ENCODE data around the gene FRMD7.
"Not testable (repeated sequence)": the region's sequence is repeated elsewhere in the genome, so short reads cannot be mapped to it uniquely, and the experiment has no call there.

FRMD7 gene

DNA sequence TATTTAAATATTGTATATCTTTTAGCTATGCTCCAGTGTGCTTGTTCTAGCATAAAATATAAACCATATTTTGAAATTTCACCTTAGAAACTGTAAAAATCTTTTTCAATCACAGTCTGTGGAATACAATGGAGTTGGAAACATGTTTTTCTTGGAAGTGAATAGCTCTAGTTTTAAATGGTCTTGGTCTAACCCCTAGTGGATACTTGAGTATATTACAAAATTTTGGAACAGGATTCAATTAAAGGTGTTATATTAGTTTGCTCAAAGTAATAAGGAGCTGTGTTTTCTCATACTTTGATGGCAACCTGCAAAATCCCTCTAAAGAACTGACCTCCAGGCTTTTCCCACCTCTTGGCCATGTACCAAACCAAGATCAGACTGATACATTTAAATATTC, 56.6 kb downstream of the FRMD7 start:
- H3K4me3 ChIP-seq (ENCODE audit: low read length), result no peak overlapping the region
- no peak for TF ChIP-seq ZNF274 (IDR thresholded peaks at IDR 0.05; ENCODE audit: low read depth, low read length)

- H3K4me3 ChIP-seq (ENCODE audit: low read length), result no peak overlapping the region
- TF ChIP-seq ZNF274 (IDR thresholded peaks at IDR 0.05; ENCODE audit: low read depth, low read length), result no peak
Observed at GRCh38 chrX:132068405-132068804, 59.4 kb downstream of the FRMD7 start.

DNA sequence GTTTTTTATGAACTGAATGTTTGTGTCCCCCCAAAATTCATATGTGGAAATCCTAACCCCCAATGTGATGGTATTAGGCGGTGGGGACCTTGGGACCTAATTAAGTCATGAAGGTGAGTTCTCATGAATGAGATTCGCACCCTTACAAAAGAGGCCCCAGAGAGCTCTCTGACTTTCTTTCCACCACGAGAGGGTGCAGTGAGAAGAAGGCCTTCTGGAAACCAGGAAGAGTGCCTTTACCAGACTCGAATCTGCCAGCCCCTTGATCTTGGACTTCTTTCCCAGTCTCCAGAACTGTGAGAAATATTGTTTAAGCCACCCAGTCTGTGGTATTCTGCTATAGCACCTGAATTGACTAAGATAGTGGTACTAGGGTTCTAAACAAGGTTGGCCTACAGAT, 64.0 kb downstream of the FRMD7 start:
- no peak for TF ChIP-seq ZNF274 (IDR thresholded peaks at IDR 0.05; ENCODE audit: low read depth, low read length)
- no peak overlapping the region for H3K4me3 ChIP-seq (ENCODE audit: low read length)

GRCh38 chrX:132063334-132063733, 64.5 kb downstream of the FRMD7 start:
- no peak for TF ChIP-seq ZNF274 (IDR thresholded peaks at IDR 0.05; ENCODE audit: low read depth, low read length)

DNA sequence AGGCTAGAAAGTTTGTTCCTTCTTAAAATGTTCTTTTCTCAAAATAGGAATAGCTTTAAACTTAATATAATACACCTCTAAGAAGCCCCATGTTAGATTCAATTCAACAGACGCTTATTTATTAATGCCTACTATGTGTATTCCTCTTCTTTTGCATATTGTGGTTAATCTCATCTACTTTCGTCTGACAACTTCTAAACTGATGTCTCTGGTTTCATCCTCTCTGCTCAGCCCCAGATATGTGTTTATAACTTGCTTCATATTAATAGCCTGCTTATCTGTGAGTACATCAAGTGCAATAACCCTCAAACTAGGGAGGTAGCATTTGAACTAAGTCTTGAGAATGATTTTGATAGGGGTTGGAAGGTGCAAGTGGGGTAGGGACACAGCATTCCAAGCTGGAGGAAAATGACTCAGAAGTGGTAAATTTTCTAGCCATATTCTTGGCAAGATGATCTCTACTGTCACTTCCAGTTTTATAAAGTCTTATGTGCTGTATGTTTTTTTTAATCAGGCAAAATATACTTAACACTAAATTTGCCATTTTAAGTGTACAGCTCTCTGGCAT, 67.8 kb downstream of the FRMD7 start:
- TF ChIP-seq ZNF274 (IDR thresholded peaks at IDR 0.05; ENCODE audit: low read depth, low read length), result no peak
- no peak overlapping the region for H3K4me3 ChIP-seq (ENCODE audit: low read length)

More at GRCh38 chrX:132063334-132063733, 64.5 kb downstream of the FRMD7 start:
- no peak overlapping the region for H3K4me3 ChIP-seq (ENCODE audit: low read length)

GRCh38 chrX:132058975-132059374, 68.8 kb downstream of the FRMD7 start:
- TF ChIP-seq ZNF274 (IDR thresholded peaks at IDR 0.05; ENCODE audit: low read depth, low read length), result no peak
- no peak overlapping the region for H3K4me3 ChIP-seq (ENCODE audit: low read length)

DNA sequence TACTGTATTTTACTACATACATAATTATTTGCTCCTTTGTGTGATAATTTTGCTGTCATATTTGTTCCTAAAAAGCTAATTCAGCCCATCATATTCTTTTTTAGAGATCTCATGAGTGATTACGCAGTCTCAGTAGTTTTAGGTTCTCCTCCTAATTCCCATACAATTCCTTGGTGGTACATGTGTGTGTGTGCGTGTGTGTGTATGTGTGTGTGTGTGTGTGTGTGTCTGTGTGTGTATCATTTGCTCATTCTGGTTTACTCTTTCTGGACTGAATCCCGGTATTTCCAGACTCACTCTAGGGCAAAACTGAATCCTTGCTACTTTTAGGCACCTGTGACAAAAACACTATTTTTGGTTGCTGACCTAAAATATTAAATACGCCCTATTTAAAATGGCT, 69.8 kb downstream of the FRMD7 start:
- TF ChIP-seq ZNF274 (IDR thresholded peaks at IDR 0.05; ENCODE audit: low read depth, low read length), result no peak
- H3K4me3 ChIP-seq (ENCODE audit: low read length), result no peak overlapping the region

DNA sequence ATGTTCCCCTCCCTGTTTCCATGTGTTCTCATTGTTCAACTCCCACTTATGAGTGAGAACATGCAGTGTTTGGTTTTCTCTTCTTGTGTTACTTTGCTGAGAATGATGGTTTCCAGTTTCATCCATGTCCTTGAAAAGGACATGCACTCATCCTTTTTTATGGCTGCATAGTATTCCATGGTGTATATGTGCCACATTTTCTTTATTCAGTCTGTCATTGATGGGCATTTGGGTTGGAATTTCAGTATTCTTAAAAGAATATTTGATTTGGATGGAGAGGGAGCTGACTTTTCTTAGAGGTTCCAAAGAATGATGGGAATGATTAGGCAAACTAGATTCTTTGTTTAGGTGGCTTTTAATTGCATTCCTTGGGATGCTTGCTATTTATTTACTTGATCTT, 76.0 kb downstream of the FRMD7 start:
- H3K4me3 ChIP-seq (ENCODE audit: low read length), result not testable (repeated sequence)

- no peak for TF ChIP-seq ZNF274 (IDR thresholded peaks at IDR 0.05; ENCODE audit: low read depth, low read length)
- H3K4me3 ChIP-seq (ENCODE audit: low read length), result no peak overlapping the region
Observed at GRCh38 chrX:132046533-132046932, 81.3 kb downstream of the FRMD7 start.

- H3K4me3 ChIP-seq (ENCODE audit: low read length), result no peak overlapping the region
- no peak for TF ChIP-seq ZNF274 (IDR thresholded peaks at IDR 0.05; ENCODE audit: low read depth, low read length)
Observed at GRCh38 chrX:132045456-132045855, 82.4 kb downstream of the FRMD7 start.

DNA sequence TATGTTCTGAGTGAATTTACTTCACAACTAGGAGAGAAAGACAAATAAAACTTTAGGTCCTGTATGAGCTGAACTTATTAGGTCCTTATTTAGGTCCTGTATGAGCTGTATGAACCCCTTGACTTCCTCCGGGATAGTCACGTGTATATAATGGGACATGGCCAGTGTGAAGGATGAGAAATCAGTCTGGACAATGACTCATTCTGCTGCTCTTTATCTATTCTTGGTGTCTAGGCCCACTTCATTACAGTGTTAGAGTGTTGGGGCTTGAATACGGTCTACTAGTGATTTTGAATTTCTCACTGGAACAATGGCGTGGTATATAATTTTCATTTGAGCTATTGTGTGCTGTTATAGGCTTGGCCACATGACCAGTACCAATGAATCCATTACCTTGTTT, 82.9 kb downstream of the FRMD7 start:
- no peak overlapping the region for H3K4me3 ChIP-seq (ENCODE audit: low read length)
- no peak for TF ChIP-seq ZNF274 (IDR thresholded peaks at IDR 0.05; ENCODE audit: low read depth, low read length)

DNA sequence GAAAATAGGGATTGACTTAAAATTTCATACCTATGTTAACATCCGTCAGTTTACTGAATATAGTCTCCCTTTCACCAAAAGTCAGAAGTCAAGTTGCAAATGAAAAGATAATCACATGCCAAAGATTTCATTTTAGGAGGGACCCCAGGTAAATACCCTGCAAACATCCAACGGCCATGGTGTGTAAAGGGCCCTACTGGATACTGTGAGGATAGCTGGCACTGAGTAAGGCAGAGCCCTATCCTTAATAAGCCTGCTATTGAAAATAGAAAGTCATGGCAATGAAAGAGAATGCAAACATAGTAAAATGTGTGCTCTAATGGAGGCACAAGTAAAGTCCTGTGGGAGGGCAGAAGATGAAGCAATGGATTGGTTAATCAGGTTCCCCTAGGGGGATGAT, 83.8 kb downstream of the FRMD7 start:
- TF ChIP-seq ZNF274 (IDR thresholded peaks at IDR 0.05; ENCODE audit: low read depth, low read length), result no peak
- H3K4me3 ChIP-seq (ENCODE audit: low read length), result no peak overlapping the region

DNA sequence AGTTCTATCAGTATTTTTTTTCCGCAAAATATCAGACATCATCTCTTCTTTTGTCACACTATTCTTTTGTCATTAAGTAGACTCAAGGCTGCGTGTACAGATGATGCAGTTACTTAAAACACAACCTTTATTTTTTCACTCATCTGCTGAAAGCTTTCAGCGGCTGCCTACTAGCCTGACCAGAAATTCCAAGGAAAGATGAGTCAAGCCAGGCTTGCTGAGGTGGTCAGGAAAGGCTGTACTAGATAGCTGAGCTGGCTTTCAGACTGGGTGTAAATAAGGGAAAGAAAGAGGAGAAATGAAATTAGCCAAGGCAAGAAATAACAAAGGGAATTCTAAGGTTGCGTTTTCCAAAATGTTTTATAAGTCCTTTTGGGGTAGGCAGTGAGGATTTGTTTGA, 86.8 kb downstream of the FRMD7 start:
- H3K4me3 ChIP-seq (ENCODE audit: low read length), result no peak overlapping the region
- no peak for TF ChIP-seq ZNF274 (IDR thresholded peaks at IDR 0.05; ENCODE audit: low read depth, low read length)

GRCh38 chrX:132040066-132040465, 87.8 kb downstream of the FRMD7 start:
- no peak for TF ChIP-seq ZNF274 (IDR thresholded peaks at IDR 0.05; ENCODE audit: low read depth, low read length)
- no peak overlapping the region for H3K4me3 ChIP-seq (ENCODE audit: low read length)

- H3K4me3 ChIP-seq (ENCODE audit: low read length), result no peak overlapping the region
- TF ChIP-seq ZNF274 (IDR thresholded peaks at IDR 0.05; ENCODE audit: low read depth, low read length), result no peak
Observed at GRCh38 chrX:132037479-132037993, 90.3 kb downstream of the FRMD7 start.

GRCh38 chrX:132034648-132035047, 93.2 kb downstream of the FRMD7 start:
- no peak for TF ChIP-seq ZNF274 (IDR thresholded peaks at IDR 0.05; ENCODE audit: low read depth, low read length)
- H3K4me3 ChIP-seq (ENCODE audit: low read length), result no peak overlapping the region

Measured in GM08714 (cell line).